Superior temporal gyrus (tissue), 1 donor: ENCODE data around the gene ANO7.

Experiments used
- DNase-seq: peaks from one replicate; pipeline ENCODE4 v3.0.0-alpha.2; 2016; ENCODE audit errors: extremely low spot score

ANO7 gene, protein sequence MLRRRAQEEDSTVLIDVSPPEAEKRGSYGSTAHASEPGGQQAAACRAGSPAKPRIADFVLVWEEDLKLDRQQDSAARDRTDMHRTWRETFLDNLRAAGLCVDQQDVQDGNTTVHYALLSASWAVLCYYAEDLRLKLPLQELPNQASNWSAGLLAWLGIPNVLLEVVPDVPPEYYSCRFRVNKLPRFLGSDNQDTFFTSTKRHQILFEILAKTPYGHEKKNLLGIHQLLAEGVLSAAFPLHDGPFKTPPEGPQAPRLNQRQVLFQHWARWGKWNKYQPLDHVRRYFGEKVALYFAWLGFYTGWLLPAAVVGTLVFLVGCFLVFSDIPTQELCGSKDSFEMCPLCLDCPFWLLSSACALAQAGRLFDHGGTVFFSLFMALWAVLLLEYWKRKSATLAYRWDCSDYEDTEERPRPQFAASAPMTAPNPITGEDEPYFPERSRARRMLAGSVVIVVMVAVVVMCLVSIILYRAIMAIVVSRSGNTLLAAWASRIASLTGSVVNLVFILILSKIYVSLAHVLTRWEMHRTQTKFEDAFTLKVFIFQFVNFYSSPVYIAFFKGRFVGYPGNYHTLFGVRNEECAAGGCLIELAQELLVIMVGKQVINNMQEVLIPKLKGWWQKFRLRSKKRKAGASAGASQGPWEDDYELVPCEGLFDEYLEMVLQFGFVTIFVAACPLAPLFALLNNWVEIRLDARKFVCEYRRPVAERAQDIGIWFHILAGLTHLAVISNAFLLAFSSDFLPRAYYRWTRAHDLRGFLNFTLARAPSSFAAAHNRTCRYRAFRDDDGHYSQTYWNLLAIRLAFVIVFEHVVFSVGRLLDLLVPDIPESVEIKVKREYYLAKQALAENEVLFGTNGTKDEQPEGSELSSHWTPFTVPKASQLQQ

DNA sequence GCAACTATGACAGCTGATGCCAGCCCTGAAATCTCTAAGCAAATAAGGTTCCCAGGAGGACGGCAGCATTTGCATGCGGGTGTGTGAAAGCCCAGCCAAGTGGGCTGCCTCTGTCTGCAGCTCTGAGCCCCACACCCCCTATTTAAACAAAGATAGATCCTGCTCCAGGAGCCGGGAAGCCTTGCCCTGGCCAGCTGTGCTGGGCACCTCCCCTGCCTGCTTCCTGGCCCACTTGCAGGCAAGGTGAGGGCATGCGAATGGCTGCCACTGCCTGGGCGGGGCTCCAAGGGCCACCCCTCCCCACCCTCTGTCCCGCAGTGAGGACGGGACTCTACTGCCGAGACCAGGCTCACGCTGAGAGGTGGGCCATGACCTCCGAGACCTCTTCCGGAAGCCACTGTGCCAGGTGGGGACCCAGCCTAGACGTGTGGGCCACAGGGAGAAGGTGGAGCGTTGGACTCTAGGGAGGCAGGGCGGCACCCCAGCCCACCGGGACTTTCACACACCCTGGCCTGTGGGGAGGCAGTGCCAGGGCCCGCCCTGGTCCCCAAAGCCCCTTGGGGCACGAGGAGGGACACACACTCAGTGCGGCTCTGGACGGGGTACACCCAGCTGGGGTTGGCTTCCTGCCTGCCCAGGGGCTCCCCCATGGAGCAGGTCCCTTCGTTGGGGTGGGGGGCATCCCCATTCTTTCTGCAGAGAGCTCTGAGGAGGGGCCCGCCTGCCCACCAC, at the start of gene ANO7:
Gene ANO7 (plus strand): TSS at position 317 of the 732 bp plus-strand sequence. CDS start 1,387 bp downstream, outside the sequence.
- no peak for DNase-seq

- DNase-seq = no peak
These were observed 48.7 kb upstream of the ANO7 start for GRCh38 chr2:241139531-241140444.

DNA sequence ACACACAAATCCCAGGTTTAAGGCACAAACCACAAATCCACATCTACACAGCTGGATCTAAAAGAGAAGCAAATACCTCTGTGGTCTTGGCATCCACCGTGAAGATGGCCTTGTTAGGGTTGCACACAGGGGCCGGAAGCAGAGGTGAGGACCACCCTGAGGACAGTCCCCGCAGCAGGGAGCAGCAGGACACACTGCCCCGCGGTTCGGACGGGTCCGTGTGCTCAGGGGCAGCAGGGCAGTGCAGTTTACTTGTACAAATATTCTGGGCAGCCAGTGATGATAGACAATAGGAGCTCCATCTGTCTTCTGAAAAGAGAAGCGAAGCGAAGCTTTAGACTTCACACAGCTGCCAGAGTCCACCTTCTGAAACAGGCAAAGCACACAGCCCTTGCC, 48.0 kb upstream of the ANO7 start:
- DNase-seq = no peak

- no peak for DNase-seq
These were observed 47.2 kb upstream of the ANO7 start for GRCh38 chr2:241141214-241141770.

GRCh38 chr2:241142063-241142462, 46.4 kb upstream of the ANO7 start:
- DNase-seq = no peak

- no peak for DNase-seq
These were observed 45.9 kb upstream of the ANO7 start for GRCh38 chr2:241142593-241142992.

DNA sequence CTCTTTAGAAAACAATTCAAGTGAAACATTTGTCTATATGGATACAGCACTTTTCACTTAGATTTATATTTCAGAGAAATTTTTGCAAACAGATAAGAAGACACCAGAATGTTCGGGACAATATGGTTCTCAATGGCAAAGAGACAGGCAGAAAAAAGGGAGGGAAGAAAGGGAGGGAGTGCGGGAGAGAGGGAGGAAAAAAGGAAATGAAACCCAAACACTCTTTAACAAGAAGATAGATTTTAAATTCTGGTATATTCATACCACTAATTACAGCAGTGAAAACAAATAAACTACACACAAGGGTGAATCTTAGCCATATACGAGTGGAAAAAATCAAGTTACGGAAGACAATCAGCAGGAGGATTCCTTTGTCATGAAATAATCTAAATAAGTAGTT, 42.2 kb upstream of the ANO7 start:
- DNase-seq = no peak

GRCh38 chr2:241147336-241147735, 41.1 kb upstream of the ANO7 start:
- DNase-seq = no peak

DNA sequence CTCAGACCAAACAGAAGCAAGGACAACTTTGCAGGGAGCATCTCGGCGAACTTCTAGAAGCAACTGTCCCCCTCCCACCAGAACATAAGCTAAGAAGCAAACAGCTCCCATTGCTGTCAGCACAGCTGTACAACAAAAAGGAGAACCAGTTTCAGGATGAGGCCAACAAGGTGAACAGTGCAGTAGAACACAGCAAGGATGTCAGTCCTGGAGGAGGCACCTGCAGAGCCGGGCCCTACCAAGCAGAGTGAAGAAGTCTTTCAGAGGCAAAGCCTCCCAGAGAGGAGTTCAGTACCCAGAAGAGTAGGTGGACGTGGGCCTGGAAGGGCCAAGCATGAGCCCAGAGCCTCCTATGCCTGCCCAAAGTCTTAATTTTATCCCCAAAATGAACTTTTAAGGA, 40.2 kb upstream of the ANO7 start:
- no peak for DNase-seq

DNA sequence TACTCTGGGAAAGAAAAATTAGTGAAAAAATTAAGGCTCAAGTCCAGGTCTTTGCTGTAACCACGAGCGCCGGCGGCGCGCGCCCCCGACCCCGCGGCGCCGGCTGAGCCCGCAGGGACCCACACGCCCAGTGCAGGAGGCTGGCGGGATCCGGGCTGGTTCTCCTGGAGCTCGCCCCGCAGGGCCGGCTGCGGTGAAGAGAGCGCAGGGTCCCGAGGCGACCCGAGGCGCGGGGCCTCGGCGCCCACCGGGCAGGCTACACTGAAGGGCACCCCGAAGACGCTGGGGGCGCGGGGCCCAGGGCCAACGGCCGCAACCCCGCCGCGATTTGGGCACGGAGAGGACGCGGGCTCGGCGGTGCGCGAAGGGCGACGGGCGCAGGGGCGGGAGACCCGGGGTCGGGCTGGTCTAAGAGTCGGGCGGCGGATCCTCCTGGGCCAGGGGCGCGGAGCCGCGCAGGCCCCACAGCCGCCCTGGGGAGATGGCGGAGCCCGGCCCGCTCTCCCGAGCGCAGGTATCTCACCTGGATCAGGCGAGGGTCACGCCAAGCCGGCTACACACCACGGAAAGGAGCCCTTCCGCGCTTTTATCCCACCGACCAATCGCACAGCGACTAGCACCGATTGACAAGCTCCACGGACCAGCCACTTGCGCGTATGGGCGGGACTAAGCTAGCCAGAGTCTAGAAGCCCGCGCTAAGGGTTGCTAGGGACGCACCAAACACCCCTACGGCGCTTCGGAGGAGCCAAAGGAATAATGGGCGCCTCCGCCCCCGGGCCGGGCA, 39.4 kb upstream of the ANO7 start, which contains the start of gene PASK:
Gene PASK (minus strand): TSS at position 582 of the 784 bp plus-strand sequence. CDS start 6,440 bp downstream, outside the sequence.
- peak; percentile 97 for DNase-seq

GRCh38 chr2:241149675-241149924, 38.9 kb upstream of the ANO7 start:
- no peak for DNase-seq

- DNase-seq = peak; percentile 95
These were observed 38.4 kb upstream of the ANO7 start, which contains the start of gene PPP1R7 for GRCh38 chr2:241149925-241150659. TSS of gene PPP1R7 (plus strand) at chr2:241150467. CDS start at chr2:241150496, 29 bp downstream.

GRCh38 chr2:241150660-241151530, 37.6 kb upstream of the ANO7 start:
- peak; percentile 28 for DNase-seq

DNA sequence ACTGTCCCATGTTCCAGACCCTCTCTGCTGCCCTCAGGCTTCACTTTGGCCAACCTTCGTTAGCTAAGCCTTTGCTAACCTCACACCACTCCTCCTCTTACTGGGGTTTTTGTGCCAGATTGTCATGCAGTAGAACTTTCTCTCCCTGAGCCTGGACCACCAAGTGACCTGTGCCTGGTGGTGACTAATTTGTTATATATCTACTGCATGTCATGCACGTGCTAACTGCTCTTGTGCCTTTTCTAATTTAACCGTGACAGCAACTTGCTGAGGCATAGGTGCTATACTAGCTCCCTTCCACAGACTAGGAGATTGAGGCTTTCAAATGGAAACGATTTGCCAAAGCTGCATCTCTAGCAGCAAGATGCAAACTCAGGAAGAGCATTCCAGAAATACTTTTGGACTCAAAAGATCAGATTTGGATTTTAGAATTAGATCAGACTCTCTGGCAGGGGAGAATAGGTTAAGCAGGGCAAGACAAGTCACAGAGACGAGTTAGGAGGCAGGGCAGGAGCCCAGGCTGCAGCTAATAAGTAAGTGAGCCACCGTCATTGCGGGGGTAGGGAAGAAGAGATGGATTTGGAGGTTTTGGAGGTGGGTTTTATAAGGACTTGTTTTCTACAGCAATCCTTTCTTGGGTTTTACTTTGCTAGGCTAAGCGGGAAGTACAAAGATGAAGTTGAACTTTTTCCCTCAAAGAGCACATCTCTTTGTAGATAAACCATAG, 36.4 kb upstream of the ANO7 start:
- DNase-seq = no peak

- no peak for DNase-seq
These were observed 34.9 kb upstream of the ANO7 start for GRCh38 chr2:241153616-241154015.

GRCh38 chr2:241154915-241155314, 33.6 kb upstream of the ANO7 start:
- DNase-seq = peak; percentile 68

DNA sequence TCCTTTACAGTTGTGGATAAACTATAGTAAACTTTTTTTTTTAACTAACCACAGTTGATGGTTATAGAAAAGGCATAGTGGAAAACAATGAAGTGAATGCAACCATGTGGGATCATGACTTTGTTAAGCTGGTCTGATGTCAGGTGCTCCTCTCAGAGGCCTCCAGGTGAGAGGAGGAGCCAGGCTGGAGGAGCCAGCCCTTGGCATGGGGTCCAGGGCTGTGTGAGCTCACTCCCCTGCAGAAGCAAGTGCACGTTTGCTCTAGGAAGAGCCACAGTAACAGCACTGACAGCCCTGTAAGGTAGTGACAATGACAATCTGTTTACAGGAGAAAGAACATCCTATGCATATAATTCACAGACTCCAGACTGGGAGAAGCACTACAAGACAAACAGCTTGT, 32.5 kb upstream of the ANO7 start:
- DNase-seq = no peak
